SK-N-SH (cell line): ENCODE data around the gene ID2. TPM values are rescaled to one million over a fixed set of nuclear protein-coding genes. Genes with fewer than 3 reads are reported as not detected.

Source experiments
- CTCF ChIA-PET: fragments of 300-600, 350-600 bp; formaldehyde crosslinking; extraction: SDS; loops from one replicate; lab custom pipeline; 2021; lab: Yijun Ruan, JAX
- POLR2A ChIA-PET: fragments of 350-600 bp; sonication (Branson Sonifier 250); formaldehyde crosslinking; extraction: SDS; loops from one replicate; lab custom pipeline; 2020; ENCODE audit warnings: antibody characterized with exemption, inconsistent platforms; lab: Yijun Ruan, JAX
- DNase-seq: peaks from one replicate; pipeline ENCODE4 v3.0.0; 2012
- H2AFZ ChIP-seq: fragments of 200-600 bp; sonication (generic); 2 replicates; pipeline ENCODE4 v1.8.1; 2016; ENCODE audit warnings: antibody characterized with exemption, mild to moderate bottlenecking, low read depth
- H3F3A ChIP-seq: fragments of 200-600 bp; sonication (generic); replicated peaks from 2 replicates; pipeline ENCODE3; 2016; ENCODE audit warnings: antibody characterized with exemption, mild to moderate bottlenecking; ENCODE audit not compliant: insufficient read depth
- H3K27ac ChIP-seq, 2 experiments: fragments of 200-500 bp in 1 of 2; fragments of 200-600 bp in 1 of 2; sonication (Bioruptor generic) in 1 of 2; sonication (generic), shearing (Covaris generic) in 1 of 2; 2 replicates each; pipeline versions ENCODE4 v1.5.1 to v1.6.1; 2014 to 2016; ENCODE audit warnings: low read depth in 2 of 2, inconsistent platforms in 1 of 2, low read length in 1 of 2, mild to moderate bottlenecking in 1 of 2, mixed read lengths in 1 of 2
- H3K27me3 ChIP-seq: fragments of 200-600 bp; sonication (generic), shearing (Covaris generic); 2 replicates; pipeline ENCODE4 v1.6.1; 2016; ENCODE audit warnings: mixed run types; ENCODE audit not compliant: insufficient read depth
- H3K36me3 ChIP-seq, 2 experiments: fragments of 200-500 bp in 1 of 2; fragments of 200-600 bp in 1 of 2; sonication (Bioruptor generic) in 1 of 2; sonication (generic) in 1 of 2; replicated peaks in 1 of 2; 2 replicates each; pipeline versions ENCODE3 to v1.5.1; 2014 to 2016; ENCODE audit warnings: low read length in 1 of 2, mild to moderate bottlenecking in 1 of 2; ENCODE audit not compliant: insufficient read depth in 2 of 2, control insufficient read depth in 1 of 2
- H3K4me1 ChIP-seq, 2 experiments: fragments of 200-500 bp in 1 of 2; fragments of 200-600 bp in 1 of 2; sonication (Bioruptor generic) in 1 of 2; sonication (generic), shearing (Covaris generic) in 1 of 2; 2 replicates each; pipeline versions ENCODE4 v1.5.1 to v1.6.1; 2014 to 2016; ENCODE audit warnings: low read depth in 1 of 2, low read length in 1 of 2, mixed run types in 1 of 2; ENCODE audit not compliant: insufficient read depth in 2 of 2, control insufficient read depth in 1 of 2
- H3K4me2 ChIP-seq: fragments of 200-600 bp; sonication (generic), shearing (Covaris generic); 2 replicates; pipeline ENCODE4 v1.6.1; 2017; ENCODE audit warnings: mixed run types
- H3K4me3 ChIP-seq, 2 experiments: fragments of 200-500 bp in 1 of 2; fragments of 200-600 bp in 1 of 2; sonication (Bioruptor generic) in 1 of 2; sonication (generic), shearing (Covaris generic) in 1 of 2; 2 replicates each; pipeline versions ENCODE4 v1.5.1 to v1.8.1; 2014 to 2016; ENCODE audit warnings: low read depth in 2 of 2, inconsistent platforms in 1 of 2, low read length in 1 of 2, mild to moderate bottlenecking in 1 of 2, mixed read lengths in 1 of 2, moderate library complexity in 1 of 2
- H3K79me2 ChIP-seq: fragments of 200-600 bp; sonication (generic); 2 replicates; pipeline ENCODE4 v1.8.1; 2017; ENCODE audit warnings: mild to moderate bottlenecking; ENCODE audit not compliant: insufficient read depth
- H3K9ac ChIP-seq: fragments of 200-600 bp; sonication (generic); 2 replicates; pipeline ENCODE4 v1.6.1; 2017; ENCODE audit warnings: mixed run types
- H3K9me2 ChIP-seq: fragments of 200-600 bp; sonication (generic); 2 replicates; pipeline ENCODE4 v1.6.1; 2017; ENCODE audit warnings: mixed run types
- H3K9me3 ChIP-seq: fragments of 200-600 bp; sonication (generic); 2 replicates; pipeline ENCODE4 v1.6.1; 2017; ENCODE audit warnings: mixed run types, mild to moderate bottlenecking, moderate library complexity
- H4K20me1 ChIP-seq: fragments of 200-600 bp; sonication (generic); 2 replicates; pipeline ENCODE4 v1.6.1; 2017; ENCODE audit warnings: mild to moderate bottlenecking, mixed run types; ENCODE audit not compliant: insufficient read depth
- FOXJ3 ChIP-seq: sonication (generic); formaldehyde crosslinking; IDR thresholded peaks from 2 replicates; pipeline ENCODE4 v1.5.1; 2020; ENCODE audit warnings: mild to moderate bottlenecking, missing genetic modification reagents
- FOXM1 ChIP-seq: IDR thresholded peaks from 2 replicates; pipeline ENCODE4 v1.4.0; 2012; ENCODE audit warnings: low read depth, mild to moderate bottlenecking
- IRF3 ChIP-seq: fragments of 150-350 bp; IDR thresholded peaks from 2 replicates; pipeline ENCODE4 v1.6.1; 2016; ENCODE audit warnings: mild to moderate bottlenecking, low read depth, low read length
- RXRA ChIP-seq: IDR thresholded peaks from 2 replicates; pipeline ENCODE4 v1.4.0; 2012; ENCODE audit warnings: low read depth, mild to moderate bottlenecking, borderline replicate concordance
- USF2 ChIP-seq: fragments of 150-350 bp; IDR thresholded peaks from 2 replicates; pipeline ENCODE4 v1.6.1; 2017; ENCODE audit warnings: antibody characterized with exemption, low read length, low read depth, borderline replicate concordance
- ZBTB33 ChIP-seq: IDR thresholded peaks from 2 replicates; pipeline ENCODE4 v1.4.0; 2012; ENCODE audit warnings: low read depth, borderline replicate concordance
- WGBS: methylation state at CpG from one replicate; pipeline ENCODE4 v1.1.6; 2017; ENCODE audit warnings: low lambda C conversion rate; 5-methylcytosine and 5-hydroxymethylcytosine counted together
- polyA plus RNA-seq, 3 experiments: library from polyadenylated mRNA; depleted of rRNA; stranded (reverse); fragments of >200 nt; gene quantifications; 2 replicates each; pipeline ENCODE4 v1.2.3, GENCODE V29; 2012
- TF ChIP-seq, protein P1 (sequence below): IDR thresholded peaks from 2 replicates; pipeline ENCODE4 v1.6.1; 2012; ENCODE audit warnings: mild to moderate bottlenecking, low read depth, low read length, moderate library complexity

The ID2 gene
- polyA plus RNA-seq, 1 of the 3 experiments (the other 2 are of a cell fraction) = 459 TPM

DNA sequence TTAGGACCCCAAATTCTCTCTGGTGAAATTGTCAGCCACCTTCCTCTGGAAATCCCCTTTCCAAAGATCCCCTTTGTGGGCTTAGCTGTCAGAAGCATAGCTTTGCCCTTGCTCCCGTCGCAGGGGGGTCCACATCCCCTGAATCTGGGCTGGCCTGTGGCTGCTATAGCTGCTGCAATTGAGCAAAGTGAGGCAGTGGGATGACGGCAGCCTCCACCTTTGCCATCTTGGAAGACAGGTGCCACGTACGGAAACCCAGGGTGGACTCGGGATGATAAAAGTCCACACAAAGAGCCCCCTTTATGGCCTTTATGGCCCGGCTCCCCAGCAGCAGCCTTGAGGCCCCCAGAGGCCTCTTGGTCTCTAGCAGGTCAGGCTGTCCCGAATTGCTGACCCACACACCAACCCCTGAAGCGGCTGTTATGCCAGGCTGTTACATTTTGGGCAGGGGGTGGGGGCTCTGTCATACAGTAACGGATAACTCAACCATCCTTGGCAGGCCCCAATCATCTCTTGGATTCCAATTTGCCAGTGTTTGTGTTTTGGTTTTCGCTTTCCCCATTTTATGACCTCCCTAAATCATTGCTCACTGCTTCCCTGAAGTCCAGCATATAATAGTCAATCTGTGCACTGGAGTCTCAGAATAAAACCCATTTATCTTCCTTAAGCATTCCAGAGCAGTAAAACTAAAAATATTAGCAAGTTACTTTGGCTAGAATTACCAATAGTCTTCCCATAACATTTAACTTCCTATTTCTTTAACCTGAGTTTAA is 33.2 kb upstream of the ID2 start (continued):
- TF ChIP-seq, protein P1, sequence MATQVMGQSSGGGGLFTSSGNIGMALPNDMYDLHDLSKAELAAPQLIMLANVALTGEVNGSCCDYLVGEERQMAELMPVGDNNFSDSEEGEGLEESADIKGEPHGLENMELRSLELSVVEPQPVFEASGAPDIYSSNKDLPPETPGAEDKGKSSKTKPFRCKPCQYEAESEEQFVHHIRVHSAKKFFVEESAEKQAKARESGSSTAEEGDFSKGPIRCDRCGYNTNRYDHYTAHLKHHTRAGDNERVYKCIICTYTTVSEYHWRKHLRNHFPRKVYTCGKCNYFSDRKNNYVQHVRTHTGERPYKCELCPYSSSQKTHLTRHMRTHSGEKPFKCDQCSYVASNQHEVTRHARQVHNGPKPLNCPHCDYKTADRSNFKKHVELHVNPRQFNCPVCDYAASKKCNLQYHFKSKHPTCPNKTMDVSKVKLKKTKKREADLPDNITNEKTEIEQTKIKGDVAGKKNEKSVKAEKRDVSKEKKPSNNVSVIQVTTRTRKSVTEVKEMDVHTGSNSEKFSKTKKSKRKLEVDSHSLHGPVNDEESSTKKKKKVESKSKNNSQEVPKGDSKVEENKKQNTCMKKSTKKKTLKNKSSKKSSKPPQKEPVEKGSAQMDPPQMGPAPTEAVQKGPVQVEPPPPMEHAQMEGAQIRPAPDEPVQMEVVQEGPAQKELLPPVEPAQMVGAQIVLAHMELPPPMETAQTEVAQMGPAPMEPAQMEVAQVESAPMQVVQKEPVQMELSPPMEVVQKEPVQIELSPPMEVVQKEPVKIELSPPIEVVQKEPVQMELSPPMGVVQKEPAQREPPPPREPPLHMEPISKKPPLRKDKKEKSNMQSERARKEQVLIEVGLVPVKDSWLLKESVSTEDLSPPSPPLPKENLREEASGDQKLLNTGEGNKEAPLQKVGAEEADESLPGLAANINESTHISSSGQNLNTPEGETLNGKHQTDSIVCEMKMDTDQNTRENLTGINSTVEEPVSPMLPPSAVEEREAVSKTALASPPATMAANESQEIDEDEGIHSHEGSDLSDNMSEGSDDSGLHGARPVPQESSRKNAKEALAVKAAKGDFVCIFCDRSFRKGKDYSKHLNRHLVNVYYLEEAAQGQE = no peak
- TF ChIP-seq FOXJ3 (CRISPR knock-in tag) = no peak
- TF ChIP-seq FOXM1 = no peak

- Histone ChIP-seq H3K9me3 (no peaks in the 10 kb centered on the region), H3F3A (peaks cover 3% of the 10 kb centered on the region), H3K4me3 (no peak overlapping the region), H3K36me3 (no peaks in the 10 kb centered on the region), H4K20me1 (no peaks in the 10 kb centered on the region), H3K4me1 (no peaks in the 10 kb centered on the region), H2AFZ (no peak overlapping the region), H3K9me2 (no peaks in the 10 kb centered on the region)
- CTCF ChIA-PET = no interaction called here
- WGBS = 64% methylated on average over 6 of the region's 6 CpGs
- TF ChIP-seq USF2 (no peak), RXRA (no peak), ZBTB33 (no peak), IRF3 (no peak)
- TF ChIP-seq, all 33 proteins: peak for 0
- H3K9ac ChIP-seq = no peak overlapping the region
- POLR2A ChIA-PET = no interaction called here
- no peaks in the 10 kb centered on the region for H3K79me2 ChIP-seq
- DNase-seq = no peak
- no peak overlapping the region for H3K4me2 ChIP-seq
- no peak overlapping the region for H3K27ac ChIP-seq
- H3K27me3 ChIP-seq = no peaks in the 10 kb centered on the region
Measured at GRCh38 chr2:8649718-8650117, 32.1 kb upstream of the ID2 start.
